Brain microvascular endothelial cell (primary cell): ENCODE measurements around the gene CATSPERZ.
A peak's percentile ranks its signal among the peaks of the same experiment; 100 is the strongest.

Source experiments
- DNase-seq: peaks from one replicate; pipeline ENCODE4 v3.0.0-alpha.2; 2020
- H3K27ac ChIP-seq: fragments of 250-450 bp; sonication (Bioruptor Pico); 2 replicates; pipeline ENCODE4 v1.5.1; 2020; ENCODE audit warnings: mild to moderate bottlenecking, moderate library complexity
- H3K27me3 ChIP-seq: fragments of 250-450 bp; sonication (Bioruptor Pico); replicated peaks from 2 replicates; pipeline ENCODE4 v1.5.1; 2020; ENCODE audit warnings: mild to moderate bottlenecking
- H3K36me3 ChIP-seq: fragments of 250-450 bp; sonication (Bioruptor Pico); replicated peaks from 2 replicates; pipeline ENCODE4 v1.5.1; 2020; ENCODE audit warnings: mild to moderate bottlenecking
- H3K4me3 ChIP-seq: 2 replicates; pipeline ENCODE4 v1.5.1; 2011; ENCODE audit warnings: low read depth, mild to moderate bottlenecking, control low read depth, low read length, moderate library complexity
- in situ Hi-C: cut with HindIII; loops from 2 replicates; pipeline ENCODE4 v1.10.0; 2017; ENCODE audit warnings: low sequenced_read_pairs, low pct_ligation_motif_present
- TF ChIP-seq, protein P1 (sequence below): IDR thresholded peaks from 2 replicates; pipeline ENCODE4 v1.5.1; 2011; ENCODE audit warnings: low read depth, mild to moderate bottlenecking, moderate library complexity, low read length, control low read depth, inconsistent platforms; ENCODE audit errors: missing control alignments

Gene CATSPERZ

DNA sequence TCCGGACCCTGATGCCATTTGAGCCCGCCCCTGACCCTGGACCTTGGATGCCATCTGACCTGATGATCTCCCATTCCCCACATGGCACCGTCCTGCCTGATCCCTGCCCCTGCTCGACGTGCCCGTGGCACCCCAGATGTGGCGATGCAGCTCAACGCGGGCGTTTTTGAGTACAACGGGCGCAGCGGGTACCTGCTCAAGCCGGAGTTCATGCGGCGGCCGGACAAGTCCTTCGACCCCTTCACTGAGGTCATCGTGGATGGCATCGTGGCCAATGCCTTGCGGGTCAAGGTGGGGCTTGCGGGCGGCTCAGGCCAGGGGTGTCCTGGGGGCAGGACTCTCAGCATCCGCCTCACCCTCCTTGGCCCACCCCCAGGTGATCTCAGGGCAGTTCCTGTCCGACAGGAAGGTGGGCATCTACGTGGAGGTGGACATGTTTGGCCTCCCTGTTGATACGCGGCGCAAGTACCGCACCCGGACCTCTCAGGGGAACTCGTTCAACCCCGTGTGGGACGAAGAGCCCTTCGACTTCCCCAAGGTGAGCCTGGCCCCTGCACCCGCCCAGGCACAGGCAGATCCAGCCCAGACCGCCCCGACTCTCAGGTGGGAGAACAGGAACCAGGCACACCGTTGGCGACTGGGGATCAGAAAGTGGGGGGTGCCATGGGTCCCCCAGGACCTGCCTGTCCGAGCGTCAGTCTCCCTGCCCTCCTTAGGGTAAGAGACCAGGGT is 37.7 kb upstream of the CATSPERZ start:
- no peak for DNase-seq
- Histone ChIP-seq H3K36me3 (peaks cover 80% of the 10 kb centered on the region), H3K4me3 (no peak overlapping the region), H3K27ac (no peak overlapping the region), H3K27me3 (no peaks in the 10 kb centered on the region)
- in situ Hi-C loops: no loop called here
- TF ChIP-seq, protein P1, sequence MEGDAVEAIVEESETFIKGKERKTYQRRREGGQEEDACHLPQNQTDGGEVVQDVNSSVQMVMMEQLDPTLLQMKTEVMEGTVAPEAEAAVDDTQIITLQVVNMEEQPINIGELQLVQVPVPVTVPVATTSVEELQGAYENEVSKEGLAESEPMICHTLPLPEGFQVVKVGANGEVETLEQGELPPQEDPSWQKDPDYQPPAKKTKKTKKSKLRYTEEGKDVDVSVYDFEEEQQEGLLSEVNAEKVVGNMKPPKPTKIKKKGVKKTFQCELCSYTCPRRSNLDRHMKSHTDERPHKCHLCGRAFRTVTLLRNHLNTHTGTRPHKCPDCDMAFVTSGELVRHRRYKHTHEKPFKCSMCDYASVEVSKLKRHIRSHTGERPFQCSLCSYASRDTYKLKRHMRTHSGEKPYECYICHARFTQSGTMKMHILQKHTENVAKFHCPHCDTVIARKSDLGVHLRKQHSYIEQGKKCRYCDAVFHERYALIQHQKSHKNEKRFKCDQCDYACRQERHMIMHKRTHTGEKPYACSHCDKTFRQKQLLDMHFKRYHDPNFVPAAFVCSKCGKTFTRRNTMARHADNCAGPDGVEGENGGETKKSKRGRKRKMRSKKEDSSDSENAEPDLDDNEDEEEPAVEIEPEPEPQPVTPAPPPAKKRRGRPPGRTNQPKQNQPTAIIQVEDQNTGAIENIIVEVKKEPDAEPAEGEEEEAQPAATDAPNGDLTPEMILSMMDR: no peak

DNA sequence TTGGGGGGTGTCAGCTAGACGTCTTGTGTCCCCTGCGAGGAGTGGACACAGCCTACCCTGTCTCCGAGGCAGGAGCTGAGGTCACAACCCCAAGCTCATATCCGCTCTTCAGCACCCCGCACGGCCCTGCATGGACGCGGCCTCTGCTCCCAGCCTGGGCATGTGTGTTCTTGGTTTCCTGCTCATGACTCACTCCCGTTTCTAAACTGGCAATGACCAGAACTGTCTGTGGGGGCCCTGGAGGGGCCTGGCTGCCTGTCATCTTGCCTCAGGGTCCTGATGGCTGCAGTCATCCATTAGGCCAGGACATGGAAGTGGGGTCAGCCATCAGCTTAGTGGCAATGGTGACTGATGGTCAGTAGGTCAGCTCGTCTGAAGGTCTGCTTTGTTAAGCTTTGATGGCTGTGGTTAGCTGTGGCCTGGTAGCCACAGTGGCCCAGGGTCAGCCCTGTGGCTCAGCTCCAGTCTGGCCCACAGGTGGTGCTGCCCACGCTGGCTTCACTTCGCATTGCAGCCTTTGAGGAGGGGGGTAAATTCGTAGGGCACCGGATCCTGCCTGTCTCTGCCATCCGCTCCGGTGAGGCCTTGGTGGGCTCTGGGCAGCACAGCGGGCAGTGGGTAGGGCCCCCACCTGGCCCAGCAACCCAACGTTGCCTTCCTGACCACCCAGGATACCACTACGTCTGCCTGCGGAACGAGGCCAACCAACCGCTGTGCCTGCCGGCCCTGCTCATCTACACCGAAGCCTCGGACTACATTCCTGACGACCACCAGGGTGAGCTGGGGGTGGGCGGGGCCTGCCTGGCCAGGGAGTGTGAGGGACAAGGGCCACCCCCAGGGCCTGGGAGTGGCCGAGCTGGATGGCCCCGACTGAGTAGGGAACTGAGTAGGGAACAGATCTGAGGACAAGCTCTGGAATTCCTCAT is 36.9 kb upstream of the CATSPERZ start:
- in situ Hi-C loops: no loop called here
- Histone ChIP-seq H3K27ac (peak overlapping the region; percentile 15), H3K27me3 (no peaks in the 10 kb centered on the region), H3K36me3 (peaks cover 77% of the 10 kb centered on the region), H3K4me3 (no peak overlapping the region)
- peak; percentile 63 for DNase-seq
- TF ChIP-seq, protein P1: peak; percentile 33

DNA sequence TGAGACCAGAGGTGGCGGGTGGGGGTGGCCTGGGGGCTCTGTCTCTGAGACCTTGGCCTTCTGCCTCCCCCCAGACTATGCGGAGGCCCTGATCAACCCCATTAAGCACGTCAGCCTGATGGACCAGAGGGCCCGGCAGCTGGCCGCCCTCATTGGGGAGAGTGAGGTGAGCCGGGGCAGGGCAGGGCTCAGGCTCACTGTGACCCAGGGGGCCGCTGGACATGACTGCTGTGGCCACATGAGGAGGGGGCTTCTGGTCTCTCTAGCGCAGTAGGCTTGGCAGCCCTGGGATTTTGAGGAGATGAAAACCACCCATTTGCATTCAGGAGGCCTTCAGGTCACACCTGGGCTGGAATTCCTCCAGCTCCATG is 36.2 kb upstream of the CATSPERZ start:
- peaks cover 73% of the 10 kb centered on the region for H3K36me3 ChIP-seq
- TF ChIP-seq, protein P1: no peak
- DNase-seq: no peak
- no peak overlapping the region for H3K4me3 ChIP-seq
- H3K27me3 ChIP-seq: no peaks in the 10 kb centered on the region
- no peak overlapping the region for H3K27ac ChIP-seq
- in situ Hi-C loops: no loop called here

DNA sequence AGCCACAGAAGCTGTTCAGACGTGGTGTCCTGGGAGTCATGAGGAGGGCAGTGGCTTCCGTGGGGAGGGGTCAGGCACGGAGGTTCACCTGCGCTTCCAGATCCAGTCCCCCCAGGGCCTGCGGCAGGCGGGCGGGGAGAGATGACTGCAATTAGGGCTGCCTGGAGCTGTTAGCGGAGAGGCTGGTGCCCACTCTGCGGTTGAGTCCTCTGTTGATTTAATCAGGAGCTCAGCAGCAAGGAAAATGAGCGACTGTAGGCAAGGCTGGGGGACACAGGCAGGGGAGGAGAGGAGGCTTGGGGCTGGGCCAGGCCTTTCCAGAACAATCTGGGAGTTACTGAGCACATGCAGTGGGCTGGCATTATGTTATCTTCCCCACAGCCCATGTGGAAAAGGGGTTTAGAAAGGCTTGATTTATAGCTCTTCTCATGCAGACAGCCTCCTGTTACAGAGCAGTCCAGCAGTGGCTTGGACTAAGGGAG is 35.7 kb upstream of the CATSPERZ start:
- TF ChIP-seq, protein P1: no peak
- in situ Hi-C loops: no loop called here
- peaks cover 68% of the 10 kb centered on the region for H3K36me3 ChIP-seq
- H3K27me3 ChIP-seq: no peaks in the 10 kb centered on the region
- no peak for DNase-seq
- no peak overlapping the region for H3K4me3 ChIP-seq
- no peak overlapping the region for H3K27ac ChIP-seq

DNA sequence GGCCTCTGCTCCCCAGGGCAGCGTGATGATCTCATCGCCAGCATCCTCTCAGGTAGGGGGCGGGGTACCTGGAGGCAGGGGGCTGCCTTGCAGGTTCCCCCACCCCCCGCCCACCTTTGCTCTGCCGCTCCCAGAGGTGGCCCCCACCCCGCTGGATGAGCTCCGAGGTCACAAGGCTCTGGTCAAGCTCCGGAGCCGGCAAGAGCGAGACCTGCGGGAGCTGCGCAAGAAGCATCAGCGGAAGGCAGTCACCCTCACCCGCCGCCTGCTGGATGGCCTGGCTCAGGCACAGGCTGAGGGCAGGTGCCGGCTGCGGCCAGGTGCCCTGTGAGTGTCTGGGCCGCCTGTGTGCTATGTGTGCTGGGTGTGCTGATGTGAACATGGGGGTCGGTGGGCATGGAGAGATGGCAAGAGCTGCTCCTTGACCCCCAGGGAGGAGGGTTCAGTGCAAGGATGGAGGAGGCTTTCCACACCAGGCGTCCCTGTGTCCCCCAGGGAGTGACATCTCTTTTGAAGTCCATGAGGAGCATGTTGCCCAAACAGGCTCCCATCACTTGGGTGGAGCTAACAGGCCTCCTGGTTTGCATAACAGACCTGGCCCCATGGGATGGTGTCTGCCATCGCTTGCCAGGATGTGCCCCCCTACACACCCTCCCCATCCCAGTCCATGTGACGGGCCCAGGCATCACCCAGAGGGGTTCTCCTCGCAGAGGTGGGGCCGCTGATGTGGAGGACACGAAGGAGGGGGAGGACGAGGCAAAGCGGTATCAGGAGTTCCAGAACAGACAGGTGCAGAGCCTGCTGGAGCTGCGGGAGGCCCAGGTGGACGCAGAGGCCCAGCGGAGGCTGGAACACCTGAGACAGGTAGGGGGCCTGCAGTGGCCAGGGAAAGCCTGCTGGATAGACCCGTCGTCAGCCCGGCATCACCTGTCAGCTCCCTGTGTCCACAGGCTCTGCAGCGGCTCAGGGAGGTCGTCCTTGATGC is 34.7 kb upstream of the CATSPERZ start:
- peaks cover 59% of the 10 kb centered on the region for H3K36me3 ChIP-seq
- in situ Hi-C loops: no loop called here
- H3K27me3 ChIP-seq: no peaks in the 10 kb centered on the region
- TF ChIP-seq, protein P1: no peak
- no peak overlapping the region for H3K27ac ChIP-seq
- no peak overlapping the region for H3K4me3 ChIP-seq
- no peak for DNase-seq
